ENCODE data around the gene ARL8B.

GRCh38 chr3:5197022-5197421 lies 74.9 kb downstream of the ARL8B start:
- TF ChIP-seq POLR2A (IDR thresholded peaks at IDR 0.05) (no peak), CTCF (IDR thresholded peaks at IDR 0.05) (no peak)

All from testis (tissue), 2 donors.